IMR-90 (cell line): Measurements from ENCODE around the gene MET.

Source experiments
- CHD1 ChIP-seq: IDR thresholded peaks from 2 replicates; pipeline ENCODE4 v1.6.1; 2012; ENCODE audit warnings: low read depth, low read length, improper control_type of control experiment
- CTCF ChIP-seq: conservative IDR thresholded peaks from 2 replicates; pipeline ENCODE4 v1.5.1; 2012; ENCODE audit warnings: mild to moderate bottlenecking, low read depth, low read length, improper control_type of control experiment
- ELK1 ChIP-seq: fragments of 150-350 bp; IDR thresholded peaks from 2 replicates; pipeline ENCODE4 v1.6.1; 2016; ENCODE audit warnings: low read depth, mild to moderate bottlenecking, low read length, moderate library complexity, borderline replicate concordance
- FOS ChIP-seq: fragments of 150-350 bp; IDR thresholded peaks from 2 replicates; pipeline ENCODE4 v1.6.1; 2016; ENCODE audit warnings: low read depth, low read length
- MAFK ChIP-seq: IDR thresholded peaks from 2 replicates; pipeline ENCODE4 v1.6.1; 2012; ENCODE audit warnings: low read depth, low read length, improper control_type of control experiment
- MAZ ChIP-seq: IDR thresholded peaks from 2 replicates; pipeline ENCODE4 v1.6.1; 2012; ENCODE audit warnings: low read depth, mild to moderate bottlenecking, low read length, improper control_type of control experiment, moderate library complexity, borderline replicate concordance
- POLR2A ChIP-seq: IDR thresholded peaks from 2 replicates; pipeline ENCODE4 v1.6.1; 2012; ENCODE audit warnings: mild to moderate bottlenecking, low read depth, low read length
- RAD21 ChIP-seq: IDR thresholded peaks from 2 replicates; pipeline ENCODE4 v1.6.1; 2012; ENCODE audit warnings: low read length, improper control_type of control experiment
- RFX5 ChIP-seq: IDR thresholded peaks from 2 replicates; pipeline ENCODE4 v1.8.0; 2012; ENCODE audit warnings: low read depth, mild to moderate bottlenecking, low read length, moderate library complexity
- SMC3 ChIP-seq: fragments of 150-350 bp; IDR thresholded peaks from 2 replicates; pipeline ENCODE4 v1.6.1; 2016; ENCODE audit warnings: low read depth, mild to moderate bottlenecking, antibody characterized with exemption, low read length, moderate library complexity

GRCh38 chr7:116776046-116776445, 104.0 kb downstream of the MET start:
- TF ChIP-seq POLR2A (no peak), RAD21 (no peak), ELK1 (no peak), CTCF (no peak), RFX5 (no peak), MAFK (no peak), FOS (no peak), CHD1 (no peak), MAZ (no peak), SMC3 (no peak)
